Progenitor cell of endocrine pancreas (in vitro differentiated cells): ENCODE data around the gene PACS1. TPM values are rescaled to one million over a fixed set of nuclear protein-coding genes. Genes with fewer than 3 reads are reported as not detected.

Source experiments
- DNase-seq: peaks from one replicate; pipeline ENCODE4 v3.0.0; 2021; ENCODE audit warnings: low spot score; ENCODE audit not compliant: unreplicated experiment
- H3K27ac Mint-ChIP-seq: 2 replicates; pipeline ENCODE4 v1.8.0; 2021; ENCODE audit warnings: mild to moderate bottlenecking, moderate library complexity, mixed read lengths
- H3K27me3 Mint-ChIP-seq: 2 replicates; pipeline ENCODE4 v1.8.0; 2021; ENCODE audit warnings: mixed read lengths
- H3K36me3 Mint-ChIP-seq: 2 replicates; pipeline ENCODE4 v1.8.0; 2022; ENCODE audit warnings: mixed read lengths; ENCODE audit not compliant: insufficient read depth
- H3K4me1 Mint-ChIP-seq: 2 replicates; pipeline ENCODE4 v1.8.0; 2021; ENCODE audit warnings: low read depth, mixed read lengths
- H3K4me3 Mint-ChIP-seq: 2 replicates; pipeline ENCODE4 v1.8.0; 2021; ENCODE audit warnings: low read depth, mild to moderate bottlenecking, moderate library complexity, mixed read lengths
- H3K9me3 Mint-ChIP-seq: 2 replicates; pipeline ENCODE4 v1.8.0; 2021; ENCODE audit warnings: low read depth, mixed read lengths
- total RNA-seq: library from RNA; stranded (reverse); gene quantifications from 2 replicates; pipeline ENCODE4 v1.2.1, GENCODE V29; 2021
- TF ChIP-seq, protein P1 (sequence below): fragments of 200-600 bp; sonication (generic); IDR thresholded peaks from one replicate; pipeline ENCODE4 v1.5.0; 2021; ENCODE audit warnings: antibody characterized with exemption, mild to moderate bottlenecking; ENCODE audit not compliant: unreplicated experiment

The PACS1 gene
- total RNA-seq, 1 donor from 2014 or later: 72.3 TPM

DNA sequence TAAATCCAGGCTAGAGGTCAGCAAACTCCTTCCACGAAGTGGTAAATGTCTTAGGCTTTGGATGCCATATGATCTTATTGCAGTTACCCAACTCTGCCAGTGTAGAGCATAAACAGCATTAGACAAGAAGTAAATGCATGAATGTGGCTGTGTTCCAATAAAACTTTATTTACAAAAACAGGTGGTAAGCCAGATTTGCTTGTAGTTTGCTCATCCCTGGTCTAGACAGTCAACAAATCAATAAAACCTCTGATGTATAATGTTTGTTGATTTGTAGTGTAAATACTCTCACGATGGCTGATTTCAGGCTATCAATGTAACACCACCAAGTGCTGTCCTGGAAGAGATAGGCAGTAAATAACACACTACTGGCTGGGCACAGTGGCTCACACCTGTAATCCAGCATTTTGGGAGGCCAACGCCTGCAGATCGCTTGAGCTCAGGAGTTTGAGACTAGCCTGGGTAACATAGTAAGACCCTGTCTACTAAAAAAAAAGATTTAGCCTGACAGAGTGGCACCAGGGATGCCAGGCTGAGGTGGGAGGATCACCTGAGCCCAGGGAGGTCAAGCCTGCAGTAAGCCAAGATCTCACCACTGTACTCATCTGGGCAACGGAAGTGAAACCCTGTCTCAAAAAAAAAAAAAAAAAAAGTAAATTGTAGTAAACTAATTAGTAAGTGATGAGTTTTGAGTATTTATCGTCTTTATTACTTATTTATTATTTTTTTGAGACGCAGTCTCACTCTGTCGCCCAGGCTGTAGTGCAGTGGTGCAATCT is 36.9 kb upstream of the PACS1 start:
- Mint-ChIP-seq H3K4me3 (no peak overlapping the region), H3K9me3 (peaks cover 5% of the 10 kb centered on the region), H3K4me1 (no peaks in the 10 kb centered on the region), H3K27me3 (peaks cover 9% of the 10 kb centered on the region), H3K36me3 (no peaks in the 10 kb centered on the region), H3K27ac (no peak overlapping the region)
- TF ChIP-seq, protein P1, sequence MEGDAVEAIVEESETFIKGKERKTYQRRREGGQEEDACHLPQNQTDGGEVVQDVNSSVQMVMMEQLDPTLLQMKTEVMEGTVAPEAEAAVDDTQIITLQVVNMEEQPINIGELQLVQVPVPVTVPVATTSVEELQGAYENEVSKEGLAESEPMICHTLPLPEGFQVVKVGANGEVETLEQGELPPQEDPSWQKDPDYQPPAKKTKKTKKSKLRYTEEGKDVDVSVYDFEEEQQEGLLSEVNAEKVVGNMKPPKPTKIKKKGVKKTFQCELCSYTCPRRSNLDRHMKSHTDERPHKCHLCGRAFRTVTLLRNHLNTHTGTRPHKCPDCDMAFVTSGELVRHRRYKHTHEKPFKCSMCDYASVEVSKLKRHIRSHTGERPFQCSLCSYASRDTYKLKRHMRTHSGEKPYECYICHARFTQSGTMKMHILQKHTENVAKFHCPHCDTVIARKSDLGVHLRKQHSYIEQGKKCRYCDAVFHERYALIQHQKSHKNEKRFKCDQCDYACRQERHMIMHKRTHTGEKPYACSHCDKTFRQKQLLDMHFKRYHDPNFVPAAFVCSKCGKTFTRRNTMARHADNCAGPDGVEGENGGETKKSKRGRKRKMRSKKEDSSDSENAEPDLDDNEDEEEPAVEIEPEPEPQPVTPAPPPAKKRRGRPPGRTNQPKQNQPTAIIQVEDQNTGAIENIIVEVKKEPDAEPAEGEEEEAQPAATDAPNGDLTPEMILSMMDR: no peak
- no peak for DNase-seq

DNA sequence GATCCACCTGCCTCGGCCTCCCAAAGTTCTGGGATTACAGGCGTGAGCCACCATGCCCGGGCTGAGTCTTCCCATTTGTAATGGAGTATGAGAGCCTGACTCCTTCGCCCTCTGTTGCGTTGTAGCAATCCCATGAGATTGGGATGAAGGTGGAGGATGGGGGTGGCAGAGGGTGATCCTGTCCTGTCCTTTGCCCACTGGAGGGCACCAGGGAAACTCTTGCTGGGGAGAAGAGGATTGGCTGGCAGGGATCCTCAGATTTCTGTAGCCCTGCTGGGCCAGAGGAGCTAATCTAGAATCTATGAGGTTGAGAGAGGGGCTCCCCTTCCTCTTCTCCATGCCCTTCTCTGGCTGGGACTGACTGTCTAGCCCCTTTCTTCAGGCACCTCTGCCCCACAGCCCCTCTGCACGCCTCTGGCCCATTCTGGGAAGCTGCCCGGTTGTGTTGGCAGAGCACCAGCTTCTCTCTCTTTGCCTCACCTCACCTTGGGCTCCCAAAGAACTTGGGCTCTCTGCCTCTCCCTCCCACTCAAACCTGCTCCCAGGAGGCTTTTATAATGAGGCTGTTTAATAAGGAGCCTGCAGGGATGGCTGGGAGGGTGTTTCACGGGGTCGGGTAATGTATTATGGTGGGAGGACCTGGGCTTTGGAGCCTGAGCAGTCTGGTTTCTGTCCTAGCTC is 34.3 kb upstream of the PACS1 start:
- Mint-ChIP-seq H3K4me1 (no peaks in the 10 kb centered on the region), H3K27ac (no peak overlapping the region), H3K4me3 (no peak overlapping the region), H3K27me3 (peaks cover 7% of the 10 kb centered on the region), H3K9me3 (peaks cover 5% of the 10 kb centered on the region), H3K36me3 (no peaks in the 10 kb centered on the region)
- no peak for DNase-seq
- TF ChIP-seq, protein P1: no peak

DNA sequence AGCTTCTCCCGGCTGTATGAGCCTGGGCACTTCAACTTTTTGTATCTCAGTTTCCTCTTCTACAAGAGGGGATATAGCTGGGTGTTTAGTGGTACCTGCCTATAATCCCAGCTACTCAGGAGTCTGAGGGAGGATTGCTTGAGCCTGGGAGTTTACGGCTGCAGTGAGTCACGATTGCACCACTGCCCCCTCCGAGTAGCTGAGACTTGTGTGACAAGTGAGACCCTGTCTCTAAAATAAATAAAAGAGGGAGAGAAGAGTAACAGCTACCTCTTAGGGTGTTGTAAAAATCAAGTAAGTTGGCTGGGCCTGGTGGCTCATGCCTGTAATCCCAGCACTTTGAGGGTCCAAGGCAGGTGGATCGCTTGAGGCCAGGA is 33.8 kb upstream of the PACS1 start:
- TF ChIP-seq, protein P1: no peak
- H3K27ac Mint-ChIP-seq: no peak overlapping the region
- no peak overlapping the region for H3K4me3 Mint-ChIP-seq
- DNase-seq: no peak
- H3K36me3 Mint-ChIP-seq: no peaks in the 10 kb centered on the region
- H3K4me1 Mint-ChIP-seq: no peaks in the 10 kb centered on the region
- H3K27me3 Mint-ChIP-seq: peaks cover 7% of the 10 kb centered on the region
- H3K9me3 Mint-ChIP-seq: peaks cover 5% of the 10 kb centered on the region

DNA sequence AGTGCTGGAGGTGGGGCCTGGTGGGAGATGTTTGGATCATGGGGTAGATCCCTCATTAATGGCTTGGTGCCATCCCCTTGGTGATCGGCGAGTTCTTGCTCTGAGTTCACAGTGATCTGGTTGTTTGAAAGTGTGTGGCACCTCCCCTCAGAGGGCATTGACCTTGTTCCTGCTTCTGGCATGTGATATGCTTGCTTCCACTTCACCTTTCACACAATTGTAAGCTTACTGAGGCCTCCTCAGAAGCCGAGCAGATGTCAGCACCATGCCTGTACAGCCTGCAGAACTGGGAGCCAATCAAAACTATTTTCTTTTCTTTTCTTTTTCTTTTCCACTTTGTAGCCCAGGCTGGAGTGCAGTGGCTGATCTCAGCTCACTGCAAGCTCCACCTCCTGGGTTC is 32.7 kb upstream of the PACS1 start:
- DNase-seq: no peak
- H3K27ac Mint-ChIP-seq: no peak overlapping the region
- peaks cover 7% of the 10 kb centered on the region for H3K27me3 Mint-ChIP-seq
- no peaks in the 10 kb centered on the region for H3K36me3 Mint-ChIP-seq
- no peak overlapping the region for H3K4me3 Mint-ChIP-seq
- TF ChIP-seq, protein P1: no peak
- peaks cover 5% of the 10 kb centered on the region for H3K9me3 Mint-ChIP-seq
- no peaks in the 10 kb centered on the region for H3K4me1 Mint-ChIP-seq

DNA sequence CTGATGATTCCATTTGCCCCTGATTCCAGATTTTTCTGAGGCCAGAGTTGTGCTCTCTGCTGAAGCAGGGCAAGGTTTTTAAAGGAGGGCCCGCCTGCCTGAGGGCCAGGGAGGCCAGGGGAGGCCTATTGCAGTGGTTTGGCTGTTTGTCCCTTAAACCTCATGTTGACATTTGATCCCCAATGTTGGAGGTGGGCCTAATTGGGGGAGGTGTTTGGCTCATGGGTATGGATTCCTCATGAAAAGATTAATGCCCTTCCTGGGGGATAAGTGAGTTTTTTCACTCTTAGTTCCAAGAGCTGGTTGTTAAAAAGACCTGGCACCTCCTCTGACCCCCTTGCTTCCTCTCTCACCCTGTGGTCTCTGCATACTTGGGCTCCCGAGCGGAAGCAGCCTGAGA is 30.3 kb upstream of the PACS1 start:
- H3K4me1 Mint-ChIP-seq: peaks cover 2% of the 10 kb centered on the region
- no peaks in the 10 kb centered on the region for H3K36me3 Mint-ChIP-seq
- peaks cover 4% of the 10 kb centered on the region for H3K27me3 Mint-ChIP-seq
- no peak overlapping the region for H3K4me3 Mint-ChIP-seq
- H3K27ac Mint-ChIP-seq: no peak overlapping the region
- TF ChIP-seq, protein P1: no peak
- H3K9me3 Mint-ChIP-seq: peaks cover 5% of the 10 kb centered on the region
- DNase-seq: no peak
